ENCODE measurements around the gene CNDP2. TPM values are rescaled to one million over a fixed set of nuclear protein-coding genes. Genes with fewer than 3 reads are reported as not detected.

Gene CNDP2
- total and polyA plus RNA-seq, 2 donors (not counting 1 experiment from before 2014, with no cell fraction given) = 121 to 182 TPM

DNA sequence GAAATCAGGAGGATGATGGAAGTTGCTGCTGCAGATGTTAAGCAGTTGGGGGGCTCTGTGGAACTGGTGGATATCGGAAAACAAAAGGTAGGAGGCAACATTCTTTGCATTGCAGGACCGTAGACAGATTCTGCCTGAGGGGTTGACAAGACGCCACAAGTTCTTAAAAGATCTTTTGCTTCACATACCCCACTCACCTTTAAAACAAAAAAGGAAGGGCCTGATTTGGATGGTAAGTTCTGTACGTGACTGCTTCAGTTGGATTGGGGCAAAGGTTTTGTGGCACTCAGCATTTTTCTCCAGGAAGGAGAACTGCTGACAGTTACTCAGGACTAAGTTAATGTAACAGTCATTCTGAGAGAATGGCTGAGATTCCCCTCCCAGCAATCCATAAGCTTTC lies 5.2 kb downstream of the CNDP2 start:
- Mint-ChIP-seq H3K4me1 (peaks cover 56% of the 10 kb centered on the region), H3K27me3 (no peaks in the 10 kb centered on the region), H3K4me3 (peak overlapping the region; percentile 87), H3K27ac (peak overlapping the region; percentile 93), H3K9me3 (ENCODE audit: insufficient read depth) (no peaks in the 10 kb centered on the region)
- H3K4me3 ChIP-seq (ENCODE audit: control extremely low read depth in 1 of 5, extremely low read depth in 1 of 5, insufficient read depth in 1 of 5, low read depth in 2 of 5, low read length in 4 of 5) = peak overlapping the region in 4 of 5 experiments; percentile 16 to 72 (median 48)
- ChIA-PET CTCF (no interaction called here), POLR2A (no interaction called here)
- H3K36me3 ChIP-seq (replicated peaks in 1 of 2; ENCODE audit: control extremely low read depth in 1 of 2, control insufficient read depth in 1 of 2, extremely low read depth in 1 of 2, insufficient read depth in 2 of 2, low read length in 1 of 2) = peaks cover 2 to 53% of the 10 kb centered on the region in 2 experiments
- intact Hi-C loops (cut with micrococcal nuclease) = no loop called here
- ATAC-seq (ENCODE audit: low read depth) = no peak
- TF ChIP-seq, protein P1, sequence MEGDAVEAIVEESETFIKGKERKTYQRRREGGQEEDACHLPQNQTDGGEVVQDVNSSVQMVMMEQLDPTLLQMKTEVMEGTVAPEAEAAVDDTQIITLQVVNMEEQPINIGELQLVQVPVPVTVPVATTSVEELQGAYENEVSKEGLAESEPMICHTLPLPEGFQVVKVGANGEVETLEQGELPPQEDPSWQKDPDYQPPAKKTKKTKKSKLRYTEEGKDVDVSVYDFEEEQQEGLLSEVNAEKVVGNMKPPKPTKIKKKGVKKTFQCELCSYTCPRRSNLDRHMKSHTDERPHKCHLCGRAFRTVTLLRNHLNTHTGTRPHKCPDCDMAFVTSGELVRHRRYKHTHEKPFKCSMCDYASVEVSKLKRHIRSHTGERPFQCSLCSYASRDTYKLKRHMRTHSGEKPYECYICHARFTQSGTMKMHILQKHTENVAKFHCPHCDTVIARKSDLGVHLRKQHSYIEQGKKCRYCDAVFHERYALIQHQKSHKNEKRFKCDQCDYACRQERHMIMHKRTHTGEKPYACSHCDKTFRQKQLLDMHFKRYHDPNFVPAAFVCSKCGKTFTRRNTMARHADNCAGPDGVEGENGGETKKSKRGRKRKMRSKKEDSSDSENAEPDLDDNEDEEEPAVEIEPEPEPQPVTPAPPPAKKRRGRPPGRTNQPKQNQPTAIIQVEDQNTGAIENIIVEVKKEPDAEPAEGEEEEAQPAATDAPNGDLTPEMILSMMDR (IDR thresholded peaks at IDR 0.05) = no peak
- no peak for TF ChIP-seq EZH2 (IDR thresholded peaks at IDR 0.05; ENCODE audit: borderline replicate concordance, insufficient read depth, low read depth, low read length, poor library complexity, severe bottlenecking)
- no peaks in the 10 kb centered on the region for H3K27me3 ChIP-seq (replicated peaks in 1 of 4; ENCODE audit: control extremely low read depth in 1 of 4, control insufficient read depth in 3 of 4, insufficient read depth in 4 of 4, low read length in 3 of 4)
- peaks cover 18% of the 10 kb centered on the region for H4K20me1 ChIP-seq (ENCODE audit: control insufficient read depth, insufficient read depth, low read length, poor library complexity, severe bottlenecking)
- no peaks in the 10 kb centered on the region for H3K9me3 ChIP-seq (ENCODE audit: control extremely low read depth in 1 of 3, control insufficient read depth in 2 of 3, insufficient read depth in 1 of 3, low read length in 2 of 3)
- H2AFZ ChIP-seq (ENCODE audit: insufficient read depth, low read depth, low read length, poor library complexity, severe bottlenecking) = no peak overlapping the region
- H3K9ac ChIP-seq (ENCODE audit: low read length) = peak overlapping the region; percentile 68
- no peak for DNase-seq
- H3K27ac ChIP-seq (ENCODE audit: low read length in 2 of 2) = peak overlapping the region; percentile 70 to 91
- H3K4me2 ChIP-seq (replicated peaks; ENCODE audit: low read depth, low read length, poor library complexity, severe bottlenecking) = peak overlapping the region; percentile 54
- peaks cover 43 to 56% of the 10 kb centered on the region in 2 donors for H3K4me1 ChIP-seq (ENCODE audit: control insufficient read depth in 2 of 2, insufficient read depth in 2 of 2, low read length in 2 of 2)
- WGBS (ENCODE audit: insufficient coverage) = no CpG with 5 or more reads among the region's 4 CpGs
- peaks cover 58% of the 10 kb centered on the region for H3K79me2 ChIP-seq (ENCODE audit: control insufficient read depth, insufficient read depth, low read length)

DNA sequence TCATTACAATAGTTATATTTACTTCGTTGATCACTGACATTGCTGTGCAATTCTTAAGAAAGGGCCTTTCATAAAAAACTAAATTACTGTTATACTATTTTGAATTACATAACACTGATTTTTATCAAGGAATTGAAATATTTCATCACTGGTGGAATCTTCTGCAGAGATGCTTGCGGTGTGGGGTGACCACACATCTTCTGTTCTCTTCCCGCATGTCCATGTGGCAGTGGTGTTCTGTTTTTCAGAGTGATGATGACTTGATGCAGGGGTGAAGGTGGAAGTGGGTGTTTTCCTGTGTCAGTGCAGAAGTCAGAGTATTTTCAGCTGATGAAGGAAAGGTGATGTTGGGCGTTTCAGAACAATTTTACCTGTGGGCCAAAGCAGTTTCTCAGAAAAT lies 7.0 kb downstream of the CNDP2 start:
- Histone ChIP-seq H3K27ac (ENCODE audit: low read length in 2 of 2) (no peak overlapping the region), H3K36me3 (replicated peaks in 1 of 2; ENCODE audit: control extremely low read depth in 1 of 2, control insufficient read depth in 1 of 2, extremely low read depth in 1 of 2, insufficient read depth in 2 of 2, low read length in 1 of 2) (peaks cover 2 to 71% of the 10 kb centered on the region in 2 experiments), H3K4me2 (replicated peaks; ENCODE audit: low read depth, low read length, poor library complexity, severe bottlenecking) (no peak overlapping the region), H3K4me1 (ENCODE audit: control insufficient read depth in 2 of 2, insufficient read depth in 2 of 2, low read length in 2 of 2) (peaks cover 28 to 40% of the 10 kb centered on the region in 2 donors), H3K9me3 (ENCODE audit: control extremely low read depth in 1 of 3, control insufficient read depth in 2 of 3, insufficient read depth in 1 of 3, low read length in 2 of 3) (no peaks in the 10 kb centered on the region), H4K20me1 (ENCODE audit: control insufficient read depth, insufficient read depth, low read length, poor library complexity, severe bottlenecking) (peaks cover 35% of the 10 kb centered on the region), H3K27me3 (replicated peaks in 1 of 4; ENCODE audit: control extremely low read depth in 1 of 4, control insufficient read depth in 3 of 4, insufficient read depth in 4 of 4, low read length in 3 of 4) (no peaks in the 10 kb centered on the region), H2AFZ (ENCODE audit: insufficient read depth, low read depth, low read length, poor library complexity, severe bottlenecking) (no peak overlapping the region), H3K79me2 (ENCODE audit: control insufficient read depth, insufficient read depth, low read length) (peaks cover 64% of the 10 kb centered on the region), H3K4me3 (ENCODE audit: control extremely low read depth in 1 of 5, extremely low read depth in 1 of 5, insufficient read depth in 1 of 5, low read depth in 2 of 5, low read length in 4 of 5) (no peak overlapping the region), H3K9ac (ENCODE audit: low read length) (no peak overlapping the region)
- intact Hi-C loops (cut with micrococcal nuclease) = no loop called here
- ChIA-PET POLR2A (no interaction called here), CTCF (no interaction called here)
- no peak for DNase-seq
- WGBS (ENCODE audit: insufficient coverage) = 94% methylated on average over 3 of the region's 4 CpGs
- TF ChIP-seq, protein P1 (IDR thresholded peaks at IDR 0.05) = no peak
- no peak for TF ChIP-seq EZH2 (IDR thresholded peaks at IDR 0.05; ENCODE audit: borderline replicate concordance, insufficient read depth, low read depth, low read length, poor library complexity, severe bottlenecking)
- ATAC-seq (ENCODE audit: low read depth) = no peak
- no peaks in the 10 kb centered on the region for H3K27me3 Mint-ChIP-seq
- peak overlapping the region; percentile 2 for H3K27ac Mint-ChIP-seq
- H3K4me3 Mint-ChIP-seq = no peak overlapping the region
- peaks cover 46% of the 10 kb centered on the region for H3K4me1 Mint-ChIP-seq
- no peaks in the 10 kb centered on the region for H3K9me3 Mint-ChIP-seq (ENCODE audit: insufficient read depth)

All from B cell (primary cell).